ENCODE measurements around the gene SCUBE1.

SCUBE1 gene

GRCh38 chr22:43293259-43293654, 49.9 kb downstream of the SCUBE1 start:
- H2AFZ ChIP-seq (ENCODE audit: low read length) = no peak overlapping the region
- H4K20me1 ChIP-seq (ENCODE audit: insufficient read depth, low read length, poor library complexity, severe bottlenecking) = no peaks in the 10 kb centered on the region
- H3K27me3 ChIP-seq (ENCODE audit: insufficient read depth, low read length, poor library complexity, severe bottlenecking) = no peaks in the 10 kb centered on the region
- TF ChIP-seq CTCF (conservative IDR thresholded peaks at IDR 0.05; ENCODE audit: low read length) (no peak), EZH2phosphoT487 (IDR thresholded peaks at IDR 0.05; ENCODE audit: borderline replicate concordance) (no peak)
- no peak overlapping the region for H3K9ac ChIP-seq (ENCODE audit: low read depth, low read length, poor library complexity, severe bottlenecking)
- no peaks in the 10 kb centered on the region for H3K4me1 ChIP-seq (ENCODE audit: insufficient read depth, low read length, poor library complexity, severe bottlenecking)
- H3F3A ChIP-seq (ENCODE audit: low read depth) = no peaks in the 10 kb centered on the region
- H3K4me2 ChIP-seq (ENCODE audit: low read depth, low read length, poor library complexity, severe bottlenecking) = no peak overlapping the region
- no peaks in the 10 kb centered on the region for H3K79me2 ChIP-seq (ENCODE audit: insufficient read depth, low read length)
- no peaks in the 10 kb centered on the region for H3K9me2 ChIP-seq (replicated peaks; ENCODE audit: low read depth, low read length)
- no peaks in the 10 kb centered on the region for H3K36me3 ChIP-seq (ENCODE audit: insufficient read depth, low read length)
- H3K9me3 ChIP-seq (ENCODE audit: insufficient read depth, low read depth, low read length) = no peaks in the 10 kb centered on the region
- no peak overlapping the region for H3K4me3 ChIP-seq (ENCODE audit: low read length, poor library complexity, severe bottlenecking)

- Histone ChIP-seq H3K9me2 (replicated peaks; ENCODE audit: low read depth, low read length) (no peaks in the 10 kb centered on the region), H3K36me3 (ENCODE audit: insufficient read depth, low read length) (no peaks in the 10 kb centered on the region), H3K4me3 (ENCODE audit: low read length, poor library complexity, severe bottlenecking) (no peak overlapping the region), H3K79me2 (ENCODE audit: insufficient read depth, low read length) (no peaks in the 10 kb centered on the region), H3F3A (ENCODE audit: low read depth) (no peaks in the 10 kb centered on the region), H3K4me2 (ENCODE audit: low read depth, low read length, poor library complexity, severe bottlenecking) (no peak overlapping the region), H3K27me3 (ENCODE audit: insufficient read depth, low read length, poor library complexity, severe bottlenecking) (no peaks in the 10 kb centered on the region), H2AFZ (ENCODE audit: low read length) (no peak overlapping the region), H3K4me1 (ENCODE audit: insufficient read depth, low read length, poor library complexity, severe bottlenecking) (no peaks in the 10 kb centered on the region), H4K20me1 (ENCODE audit: insufficient read depth, low read length, poor library complexity, severe bottlenecking) (no peaks in the 10 kb centered on the region), H3K9me3 (ENCODE audit: insufficient read depth, low read depth, low read length) (no peaks in the 10 kb centered on the region), H3K9ac (ENCODE audit: low read depth, low read length, poor library complexity, severe bottlenecking) (no peak overlapping the region)
- TF ChIP-seq EZH2phosphoT487 (IDR thresholded peaks at IDR 0.05; ENCODE audit: borderline replicate concordance) = no peak
- TF ChIP-seq CTCF (conservative IDR thresholded peaks at IDR 0.05; ENCODE audit: low read length) = no peak
These were observed 50.5 kb downstream of the SCUBE1 start for GRCh38 chr22:43292630-43293018.

GRCh38 chr22:43291381-43291780, 51.8 kb downstream of the SCUBE1 start:
- H3K4me3 ChIP-seq (ENCODE audit: low read length, poor library complexity, severe bottlenecking) = no peak overlapping the region

More at GRCh38 chr22:43291381-43291780, 51.8 kb downstream of the SCUBE1 start:
- Histone ChIP-seq H3K27me3 (ENCODE audit: insufficient read depth, low read length, poor library complexity, severe bottlenecking) (no peaks in the 10 kb centered on the region), H3K79me2 (ENCODE audit: insufficient read depth, low read length) (no peaks in the 10 kb centered on the region), H3K4me2 (ENCODE audit: low read depth, low read length, poor library complexity, severe bottlenecking) (no peak overlapping the region), H3F3A (ENCODE audit: low read depth) (no peaks in the 10 kb centered on the region), H4K20me1 (ENCODE audit: insufficient read depth, low read length, poor library complexity, severe bottlenecking) (no peaks in the 10 kb centered on the region), H3K4me1 (ENCODE audit: insufficient read depth, low read length, poor library complexity, severe bottlenecking) (no peaks in the 10 kb centered on the region), H3K9me3 (ENCODE audit: insufficient read depth, low read depth, low read length) (no peaks in the 10 kb centered on the region), H3K9ac (ENCODE audit: low read depth, low read length, poor library complexity, severe bottlenecking) (no peak overlapping the region), H3K9me2 (replicated peaks; ENCODE audit: low read depth, low read length) (no peaks in the 10 kb centered on the region), H3K36me3 (ENCODE audit: insufficient read depth, low read length) (no peaks in the 10 kb centered on the region), H2AFZ (ENCODE audit: low read length) (no peak overlapping the region)
- TF ChIP-seq CTCF (conservative IDR thresholded peaks at IDR 0.05; ENCODE audit: low read length) (no peak), EZH2phosphoT487 (IDR thresholded peaks at IDR 0.05; ENCODE audit: borderline replicate concordance) (no peak)

Measured in Loucy (cell line).